ENCODE results near the gene STRADA. TPM values are rescaled to one million over a fixed set of nuclear protein-coding genes. Genes with fewer than 3 reads are reported as not detected.

Gene STRADA
- total RNA-seq, 2 experiments from 2014 or later: 73.2 to 76.3 TPM

DNA sequence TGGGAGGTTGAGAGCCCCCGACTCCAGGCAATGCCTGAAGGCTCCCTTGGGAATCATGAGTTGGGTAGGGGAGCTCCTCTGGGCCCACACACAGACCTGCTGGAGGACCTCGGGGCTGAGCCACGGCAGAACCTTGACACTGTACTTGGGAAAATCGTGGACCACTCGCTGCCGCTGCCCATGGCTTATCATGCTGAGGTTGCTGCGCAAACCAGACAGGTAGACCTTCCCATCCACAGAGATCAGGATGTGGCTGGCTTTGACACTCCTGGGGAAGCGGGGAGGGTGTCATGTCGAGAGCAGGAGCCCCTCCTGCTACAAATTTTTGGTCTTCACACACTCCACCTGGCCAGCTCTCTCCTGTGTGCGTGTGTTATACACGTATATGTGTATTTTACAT, 34.4 kb downstream of the STRADA start:
- H3K36me3 Mint-ChIP-seq (ENCODE audit: low read depth): peaks cover 48% of the 10 kb centered on the region

DNA sequence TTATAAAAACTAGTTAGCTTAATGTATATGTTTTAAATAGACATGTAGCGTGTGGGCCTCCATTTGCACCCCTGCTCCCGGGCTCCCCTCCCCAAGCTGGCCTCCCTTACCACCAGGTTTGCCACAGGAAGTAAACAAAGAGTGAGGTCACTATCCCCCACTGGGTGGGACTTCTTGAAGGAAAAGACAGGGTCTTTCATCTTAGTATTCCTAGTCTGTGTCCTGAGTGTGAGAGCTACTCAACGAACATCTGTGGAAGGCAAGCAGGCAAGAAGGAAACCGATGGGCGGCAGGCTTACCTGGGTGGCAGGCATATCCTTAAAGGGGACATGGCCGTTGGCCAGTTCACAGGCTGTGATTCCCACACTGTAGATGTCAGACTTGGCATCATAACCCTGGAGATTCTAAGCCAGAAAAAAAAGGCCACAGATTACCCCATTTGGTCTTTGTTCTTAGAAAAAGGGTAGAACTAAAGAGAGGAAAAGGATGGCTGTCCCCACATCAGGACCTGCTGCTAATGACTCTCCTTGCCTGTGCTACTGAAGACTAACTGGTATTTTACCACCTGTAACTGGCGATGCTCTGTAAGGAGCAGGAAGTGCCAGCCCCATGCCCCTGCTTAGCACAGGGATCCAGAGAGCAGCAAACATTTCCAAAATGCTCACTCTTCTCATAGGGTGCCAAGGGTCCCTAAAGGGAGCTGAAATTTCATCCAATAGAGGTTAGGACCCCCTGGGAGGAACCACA, 35.1 kb downstream of the STRADA start:
- intact Hi-C loops (cut with micrococcal nuclease): no loop called here
- peaks cover 84% of the 10 kb centered on the region for H3K4me1 Mint-ChIP-seq (ENCODE audit: low read depth)
- peaks cover 50% of the 10 kb centered on the region for H3K36me3 Mint-ChIP-seq (ENCODE audit: low read depth)
- CTCF ChIA-PET: no interaction called here
- DNase-seq: peak; percentile 22
- no peaks in the 10 kb centered on the region for H3K27me3 Mint-ChIP-seq (ENCODE audit: low read depth)
- no peaks in the 10 kb centered on the region for H3K9me3 Mint-ChIP-seq
- H3K4me3 Mint-ChIP-seq: peak overlapping the region; percentile 24
- H3K27ac Mint-ChIP-seq: peak overlapping the region; percentile 84

More for the DNA sequence above, 34.4 kb downstream of the STRADA start:
- no peak overlapping the region for H3K4me3 Mint-ChIP-seq
- no peaks in the 10 kb centered on the region for H3K9me3 Mint-ChIP-seq
- DNase-seq: peak; percentile 23
- peaks cover 79% of the 10 kb centered on the region for H3K4me1 Mint-ChIP-seq (ENCODE audit: low read depth)
- no peaks in the 10 kb centered on the region for H3K27me3 Mint-ChIP-seq (ENCODE audit: low read depth)
- H3K27ac Mint-ChIP-seq: peak overlapping the region; percentile 84
- intact Hi-C loops (cut with micrococcal nuclease): no loop called here
- CTCF ChIA-PET: interaction anchor here (0.8 to 1.0 kb wide), 2 partner anchors 31 to 33 kb away, joined by 3 read pairs; no protein-coding TSS in a partner anchor

DNA sequence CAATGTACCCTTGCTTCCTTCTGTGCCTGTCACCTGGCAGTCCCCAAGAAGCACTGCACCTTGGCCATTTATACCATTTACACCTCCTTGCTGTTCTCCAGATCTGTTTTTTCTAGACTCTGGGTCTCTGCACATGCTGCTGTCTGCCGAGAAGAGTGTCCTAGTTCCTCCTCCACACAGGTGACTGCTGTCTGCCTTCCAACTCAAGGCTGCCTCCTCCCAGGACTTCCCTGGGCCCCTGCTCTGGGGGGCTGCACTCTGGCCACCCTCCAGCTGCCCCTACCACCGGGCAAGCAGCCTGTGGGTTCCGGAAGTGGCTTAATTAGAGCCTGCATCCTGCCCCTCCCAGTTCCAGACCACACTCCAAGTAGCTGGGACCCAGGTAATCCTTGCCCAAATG, 35.9 kb downstream of the STRADA start:
- Mint-ChIP-seq H3K36me3 (ENCODE audit: low read depth) (peaks cover 55% of the 10 kb centered on the region), H3K4me1 (ENCODE audit: low read depth) (peaks cover 88% of the 10 kb centered on the region), H3K4me3 (no peak overlapping the region), H3K27me3 (ENCODE audit: low read depth) (no peaks in the 10 kb centered on the region), H3K9me3 (no peaks in the 10 kb centered on the region), H3K27ac (peak overlapping the region; percentile 84)
- CTCF ChIA-PET: interaction anchor here (0.7 kb wide), 1 partner anchor 286 kb away, joined by 3 read pairs; no protein-coding TSS in a partner anchor
- no peak for DNase-seq
- intact Hi-C loops (cut with micrococcal nuclease): no loop called here

DNA sequence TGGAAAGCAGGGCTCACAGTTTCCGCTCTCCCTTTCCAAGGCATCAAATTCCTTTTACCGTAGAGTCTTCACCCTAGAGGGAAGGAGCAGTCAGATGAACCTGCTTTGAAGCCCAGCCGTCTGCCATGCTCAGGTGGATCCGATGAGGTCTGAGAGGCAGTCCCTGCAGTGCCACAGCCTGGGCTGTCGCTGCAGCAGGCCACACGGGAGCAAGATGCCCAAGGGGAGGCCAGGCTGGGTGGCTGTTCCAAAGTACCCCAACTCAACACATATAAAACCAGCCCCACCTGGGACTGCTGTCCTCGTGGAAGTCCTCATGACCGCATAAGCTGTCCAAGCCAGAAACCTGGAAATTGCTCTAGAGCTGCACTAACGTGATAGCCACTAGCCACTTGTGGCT, 36.8 kb downstream of the STRADA start:
- H3K4me1 Mint-ChIP-seq (ENCODE audit: low read depth): peaks cover 80% of the 10 kb centered on the region
- CTCF ChIA-PET: no interaction called here
- no peak for DNase-seq
- no peaks in the 10 kb centered on the region for H3K9me3 Mint-ChIP-seq
- H3K4me3 Mint-ChIP-seq: no peak overlapping the region
- intact Hi-C loops (cut with micrococcal nuclease): no loop called here
- no peak overlapping the region for H3K27ac Mint-ChIP-seq
- H3K36me3 Mint-ChIP-seq (ENCODE audit: low read depth): peaks cover 47% of the 10 kb centered on the region
- H3K27me3 Mint-ChIP-seq (ENCODE audit: low read depth): no peaks in the 10 kb centered on the region

DNA sequence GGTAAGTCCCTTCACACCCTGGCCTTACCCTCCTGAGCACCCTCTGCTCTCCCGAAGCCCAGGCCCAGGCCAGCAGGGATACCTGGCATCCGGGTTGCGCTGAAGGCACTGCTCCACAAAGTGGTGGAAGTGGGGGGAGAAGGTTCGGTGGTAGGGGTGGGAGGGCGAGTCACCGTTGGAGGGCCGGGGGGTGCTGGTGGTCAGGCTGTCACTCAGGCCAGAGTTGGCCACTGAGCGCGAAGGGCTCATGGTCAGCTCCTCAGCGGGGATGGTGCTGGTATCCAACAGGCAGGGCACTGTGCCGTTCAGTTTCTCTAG, 37.4 kb downstream of the STRADA start:
- Mint-ChIP-seq H3K36me3 (ENCODE audit: low read depth) (peaks cover 41% of the 10 kb centered on the region), H3K9me3 (no peaks in the 10 kb centered on the region), H3K4me1 (ENCODE audit: low read depth) (peaks cover 74% of the 10 kb centered on the region), H3K27me3 (ENCODE audit: low read depth) (no peaks in the 10 kb centered on the region), H3K27ac (no peak overlapping the region), H3K4me3 (no peak overlapping the region)
- no peak for DNase-seq
- CTCF ChIA-PET: interaction anchor here (0.5 kb wide), 1 partner anchor 8 kb away, joined by 3 read pairs; no protein-coding TSS in a partner anchor
- intact Hi-C loops (cut with micrococcal nuclease): no loop called here

DNA sequence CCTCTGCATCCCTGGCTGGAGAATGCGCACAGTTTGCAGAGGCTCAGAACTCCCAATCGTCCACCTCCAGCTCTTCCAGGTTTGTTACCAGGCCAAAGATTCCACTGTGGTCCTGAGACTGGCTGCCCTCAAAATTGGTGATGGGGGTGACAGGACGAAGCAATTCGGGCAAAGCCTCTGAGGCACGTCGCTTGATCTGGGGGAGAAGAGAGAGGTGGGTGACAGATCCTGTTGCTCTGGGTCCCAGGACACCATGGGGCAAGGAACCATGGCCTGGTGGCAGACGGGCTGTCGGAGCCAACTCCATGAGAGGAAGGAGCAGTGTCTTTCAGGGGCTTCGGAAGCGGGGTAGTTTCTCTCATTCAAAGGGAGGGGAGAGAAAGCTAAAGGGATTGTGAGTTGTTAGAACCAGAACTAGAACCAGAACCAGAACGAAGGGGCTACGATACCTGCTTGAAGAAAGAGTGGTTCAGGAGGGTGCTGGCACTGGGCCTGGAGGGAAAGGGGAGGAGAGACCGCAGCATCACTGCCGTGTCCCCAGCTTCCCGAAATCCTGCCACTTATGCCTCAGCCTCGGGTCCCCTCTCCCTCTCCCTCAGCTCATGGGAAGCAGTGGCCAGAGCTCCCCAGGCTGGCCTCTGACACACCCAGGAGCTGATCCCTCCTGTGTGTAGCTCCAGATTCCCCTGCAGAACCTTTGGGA, 37.9 kb downstream of the STRADA start:
- Mint-ChIP-seq H3K4me1 (ENCODE audit: low read depth) (peaks cover 69% of the 10 kb centered on the region), H3K9me3 (no peaks in the 10 kb centered on the region), H3K36me3 (ENCODE audit: low read depth) (peaks cover 37% of the 10 kb centered on the region), H3K4me3 (no peak overlapping the region), H3K27ac (peak overlapping the region; percentile 97), H3K27me3 (ENCODE audit: low read depth) (no peaks in the 10 kb centered on the region)
- DNase-seq: no peak
- intact Hi-C loops (cut with micrococcal nuclease): no loop called here
- CTCF ChIA-PET: interaction anchor here (2.0 kb wide), 1 partner anchor 11 kb away, joined by 5 read pairs; no protein-coding TSS in a partner anchor

DNA sequence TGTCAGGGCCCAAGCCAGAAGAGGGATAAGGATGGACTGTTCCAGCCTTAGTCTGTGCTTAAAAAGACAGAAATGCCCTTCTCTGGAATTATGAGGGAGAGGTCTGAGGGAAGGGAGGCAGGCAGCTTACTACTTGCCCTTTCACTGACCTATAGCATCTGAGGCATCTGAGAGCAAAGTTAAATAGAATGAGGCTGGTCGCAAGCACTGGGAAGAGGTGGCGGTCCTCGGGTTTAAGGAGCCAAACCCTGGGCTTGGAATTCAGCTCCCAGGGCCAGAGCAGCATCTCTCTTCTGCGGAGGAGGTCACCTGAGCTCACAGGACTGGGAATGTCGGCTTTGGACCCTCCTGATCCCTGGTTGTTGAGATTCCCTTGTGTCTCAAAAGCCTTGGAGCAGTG, 38.6 kb downstream of the STRADA start:
- DNase-seq: no peak
- intact Hi-C loops (cut with micrococcal nuclease): no loop called here
- Mint-ChIP-seq H3K27me3 (ENCODE audit: low read depth) (no peaks in the 10 kb centered on the region), H3K4me1 (ENCODE audit: low read depth) (peaks cover 65% of the 10 kb centered on the region), H3K27ac (peak overlapping the region; percentile 97), H3K36me3 (ENCODE audit: low read depth) (peaks cover 38% of the 10 kb centered on the region), H3K4me3 (peak overlapping the region; percentile 84), H3K9me3 (no peaks in the 10 kb centered on the region)
- CTCF ChIA-PET: interaction anchor here (1.3 to 2.0 kb wide), 2 partner anchors 11 to 14 kb away, joined by 3 to 5 read pairs; no protein-coding TSS in a partner anchor

DNA sequence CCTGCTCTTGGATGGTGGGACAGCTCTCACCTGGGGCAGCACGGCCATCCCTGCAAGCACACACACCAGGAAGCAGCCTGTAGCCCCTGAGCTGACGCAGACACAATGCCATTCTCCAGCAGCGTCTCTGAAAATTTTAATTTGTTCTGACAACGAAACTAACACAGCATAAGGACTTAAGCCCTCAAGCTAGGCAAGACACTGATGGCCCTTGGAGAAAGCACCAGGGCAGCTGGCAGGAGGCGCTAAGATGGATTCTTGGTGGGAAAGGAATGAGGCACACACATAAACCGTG, 38.9 kb downstream of the STRADA start:
- CTCF ChIA-PET: interaction anchor here (1.3 to 2.0 kb wide), 2 partner anchors 12 to 14 kb away, joined by 3 to 5 read pairs; no protein-coding TSS in a partner anchor
- intact Hi-C loops (cut with micrococcal nuclease): loop anchor here (1.0 kb wide), 1 partner anchor 8 kb away; no protein-coding TSS in a partner anchor

DNA sequence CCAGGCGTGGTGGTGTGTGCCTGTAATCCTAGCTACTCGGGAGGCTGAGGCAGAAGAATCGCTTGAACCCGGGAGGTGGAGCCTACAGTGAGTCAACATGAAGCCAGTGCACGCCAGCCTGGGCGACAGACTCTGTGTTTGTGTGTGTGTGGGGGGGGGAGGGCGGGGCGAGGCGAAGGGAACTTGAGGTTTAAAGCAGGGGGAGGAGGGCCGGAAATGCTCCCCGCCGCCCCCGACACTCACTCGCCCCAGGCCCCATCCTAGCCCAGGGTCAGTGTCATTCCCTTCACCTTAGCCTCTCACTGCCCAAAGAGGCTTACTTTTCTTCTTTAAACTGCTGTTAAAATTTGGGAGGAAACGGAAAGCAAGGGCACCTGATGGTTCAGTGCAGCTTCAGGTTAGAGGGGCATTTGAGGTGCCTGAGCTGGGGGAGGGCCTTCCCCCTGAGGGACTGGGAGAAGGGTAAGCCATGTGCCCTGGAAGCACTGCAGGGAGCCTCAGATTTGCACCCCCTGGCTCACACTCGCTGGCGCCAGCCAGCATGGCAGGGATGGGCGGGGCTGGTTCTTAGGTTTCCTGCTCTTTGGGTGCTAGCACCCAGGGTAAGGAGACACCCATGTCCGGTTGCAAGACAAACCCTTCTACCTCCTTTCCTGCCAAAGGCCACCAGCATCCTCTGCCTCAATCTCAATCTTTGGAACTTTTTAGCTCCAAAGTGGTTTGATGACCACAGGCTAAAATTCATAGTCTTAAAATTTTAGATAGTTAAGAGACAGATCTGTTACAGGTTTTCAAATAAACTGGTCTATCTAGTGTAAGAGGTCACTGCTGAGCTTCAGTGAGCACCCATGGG, 39.5 kb downstream of the STRADA start:
- peaks cover 45% of the 10 kb centered on the region for H3K36me3 Mint-ChIP-seq (ENCODE audit: low read depth)
- peak overlapping the region; percentile 97 for H3K27ac Mint-ChIP-seq
- no peaks in the 10 kb centered on the region for H3K9me3 Mint-ChIP-seq
- H3K27me3 Mint-ChIP-seq (ENCODE audit: low read depth): no peaks in the 10 kb centered on the region
- H3K4me3 Mint-ChIP-seq: peak overlapping the region; percentile 84
- peak; percentile 88 for DNase-seq
- intact Hi-C loops (cut with micrococcal nuclease): loop anchor here (1.0 kb wide), 2 partner anchors 8 to 39 kb away; partner anchors contain the start of gene STRADA
- H3K4me1 Mint-ChIP-seq (ENCODE audit: low read depth): peaks cover 69% of the 10 kb centered on the region
- CTCF ChIA-PET: interaction anchor here (1.3 to 2.0 kb wide), 4 partner anchors 9 to 40 kb away, joined by 3 to 8 read pairs (median 6); no protein-coding TSS in a partner anchor

More for the DNA sequence above, 38.9 kb downstream of the STRADA start:
- peaks cover 41% of the 10 kb centered on the region for H3K36me3 Mint-ChIP-seq (ENCODE audit: low read depth)
- H3K27ac Mint-ChIP-seq: peak overlapping the region; percentile 97
- peak overlapping the region; percentile 84 for H3K4me3 Mint-ChIP-seq
- H3K27me3 Mint-ChIP-seq (ENCODE audit: low read depth): no peaks in the 10 kb centered on the region
- no peaks in the 10 kb centered on the region for H3K9me3 Mint-ChIP-seq
- peaks cover 68% of the 10 kb centered on the region for H3K4me1 Mint-ChIP-seq (ENCODE audit: low read depth)
- DNase-seq: no peak

DNA sequence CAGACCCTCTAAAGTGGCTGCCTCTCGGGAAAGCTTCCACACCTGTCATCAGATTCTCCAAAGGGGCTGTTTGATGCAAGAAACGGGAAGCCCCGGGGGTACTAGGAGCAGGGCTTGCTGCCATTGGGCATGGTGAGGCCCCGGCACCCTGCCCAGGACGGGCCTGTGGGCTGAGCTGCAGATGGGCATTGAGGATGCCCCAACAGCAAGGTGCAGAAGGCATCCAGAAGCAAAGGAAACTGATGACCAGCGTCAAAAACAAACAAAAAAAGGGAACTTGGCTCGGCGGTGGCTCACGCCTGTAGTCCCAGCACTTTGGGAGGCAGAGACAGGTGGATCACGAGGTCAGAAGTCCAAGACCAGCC, 40.2 kb downstream of the STRADA start:
- CTCF ChIA-PET: interaction anchor here (0.9 to 1.9 kb wide), 3 partner anchors 9 to 72 kb away, joined by 3 to 8 read pairs (median 6); partner anchors contain the start of genes CCDC47 and DDX42
- no peaks in the 10 kb centered on the region for H3K9me3 Mint-ChIP-seq
- no peak for DNase-seq
- H3K27ac Mint-ChIP-seq: peak overlapping the region; percentile 97
- H3K4me3 Mint-ChIP-seq: peak overlapping the region; percentile 84
- no peaks in the 10 kb centered on the region for H3K27me3 Mint-ChIP-seq (ENCODE audit: low read depth)
- intact Hi-C loops (cut with micrococcal nuclease): loop anchor here (1.0 kb wide), 1 partner anchor 40 kb away; the partner anchor contains the start of gene STRADA
- peaks cover 69% of the 10 kb centered on the region for H3K4me1 Mint-ChIP-seq (ENCODE audit: low read depth)
- peaks cover 47% of the 10 kb centered on the region for H3K36me3 Mint-ChIP-seq (ENCODE audit: low read depth)

DNA sequence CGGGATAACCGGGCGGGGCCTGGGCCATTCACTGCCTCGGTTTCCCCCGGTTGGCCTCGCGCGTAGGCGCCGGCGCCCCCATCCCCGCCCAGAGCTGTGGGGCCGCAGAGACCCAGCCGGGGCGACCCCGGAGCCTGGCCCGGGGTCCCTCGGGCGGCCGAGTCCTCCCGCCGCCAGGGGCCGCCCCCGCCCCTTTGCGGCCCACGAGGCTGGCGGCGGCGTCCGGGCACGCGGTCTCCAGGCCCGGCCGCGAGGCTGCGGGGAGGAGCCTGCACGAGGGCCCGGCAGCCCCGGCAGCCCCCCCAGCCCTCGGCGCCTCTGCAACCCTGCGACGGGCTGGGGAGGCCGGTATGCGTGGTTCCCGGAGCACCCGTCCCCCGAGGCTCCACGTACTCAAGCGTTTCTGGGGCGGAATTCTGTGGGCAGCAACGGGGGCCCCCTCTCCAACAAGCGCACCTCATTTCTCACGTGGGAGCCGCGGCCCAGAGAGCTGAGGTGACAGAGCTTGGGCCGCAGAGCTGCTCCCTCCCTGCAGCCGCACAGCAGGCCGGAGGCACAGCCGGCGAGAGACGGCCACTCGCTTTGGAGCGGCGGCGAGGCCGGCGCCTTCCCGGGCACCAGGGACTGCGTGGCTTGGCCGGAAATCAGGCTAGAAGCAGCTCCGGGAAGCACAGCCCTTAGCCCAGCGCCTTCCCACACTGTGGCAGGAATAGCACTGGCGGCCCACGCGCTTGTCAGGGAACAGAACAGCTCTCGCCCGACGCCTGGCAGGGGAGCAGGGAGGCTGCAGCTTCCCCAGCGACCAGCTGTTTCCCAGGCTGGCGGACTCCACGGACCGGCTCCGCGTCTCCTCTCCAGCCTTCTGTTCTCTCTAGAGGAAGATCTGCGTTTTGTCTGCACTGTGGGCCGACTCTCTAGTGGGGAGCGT, 40.8 kb downstream of the STRADA start:
- CTCF ChIA-PET: interaction anchor here (0.5 to 1.9 kb wide), 4 partner anchors 10 to 73 kb away, joined by 3 to 8 read pairs (median 5); partner anchors contain the start of genes CCDC47 and DDX42
- peak overlapping the region; percentile 97 for H3K27ac Mint-ChIP-seq
- H3K9me3 Mint-ChIP-seq: no peaks in the 10 kb centered on the region
- H3K4me1 Mint-ChIP-seq (ENCODE audit: low read depth): peaks cover 69% of the 10 kb centered on the region
- H3K4me3 Mint-ChIP-seq: peak overlapping the region; percentile 84
- peak; percentile 58 for DNase-seq
- no peaks in the 10 kb centered on the region for H3K27me3 Mint-ChIP-seq (ENCODE audit: low read depth)
- H3K36me3 Mint-ChIP-seq (ENCODE audit: low read depth): peaks cover 47% of the 10 kb centered on the region
- intact Hi-C loops (cut with micrococcal nuclease): loop anchor here (1.0 kb wide), 2 partner anchors 41 to 78 kb away; partner anchors contain the start of genes MAP3K3 and STRADA
